HG03571 (cell line): ENCODE data around the gene GP5.

Source experiments
- ATAC-seq: cut with Tn5 transposase; IDR thresholded peaks from one replicate; pipeline ENCODE4 v1.9.1; 2021; ENCODE audit not compliant: unreplicated experiment

GP5 gene

GRCh38 chr3:194351952-194352536, 47.0 kb downstream of the GP5 start:
- ATAC-seq = no peak

- no peak for ATAC-seq
These were observed 47.9 kb downstream of the GP5 start, which contains the start of gene CPN2 for GRCh38 chr3:194351080-194351672. TSS of gene CPN2 (minus strand) at chr3:194351328. CDS start at chr3:194342702, 8,626 bp downstream.

- no peak for ATAC-seq
These were observed 48.4 kb downstream of the GP5 start for GRCh38 chr3:194350726-194351071.

- no peak for ATAC-seq
These were observed 50.7 kb downstream of the GP5 start for GRCh38 chr3:194348354-194348753.

GRCh38 chr3:194346621-194347020, 52.4 kb downstream of the GP5 start:
- ATAC-seq = no peak

GRCh38 chr3:194346035-194346434, 53.0 kb downstream of the GP5 start:
- no peak for ATAC-seq
